ENCODE data around the gene APMAP.

APMAP gene

DNA sequence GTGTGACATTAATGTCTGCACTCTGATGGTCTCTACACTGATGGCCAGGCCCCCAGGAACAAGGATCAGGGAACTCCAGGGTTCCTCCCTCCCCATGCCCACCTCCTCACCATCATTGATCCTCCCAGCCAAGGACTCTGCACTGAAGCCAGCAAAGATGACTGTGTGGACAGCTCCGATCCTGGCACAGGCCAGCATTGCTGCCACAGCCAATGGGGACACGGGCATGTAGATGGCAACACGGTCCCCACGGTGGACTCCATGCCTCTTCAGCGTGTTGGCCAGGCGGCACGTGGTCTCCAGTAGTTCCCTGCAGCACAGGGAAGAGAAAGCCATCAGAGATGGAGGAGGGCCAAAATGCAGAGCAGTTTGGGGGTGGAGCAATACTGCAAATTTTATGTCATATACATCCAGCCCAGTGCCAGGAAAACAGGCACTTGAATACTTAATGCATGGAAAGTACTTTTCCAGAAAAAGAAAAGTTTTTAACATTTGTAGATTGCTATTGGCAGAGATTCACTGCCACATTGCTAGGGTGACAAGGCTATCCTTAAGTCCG lies 38.2 kb upstream of the APMAP start:
- no peak overlapping the region for H3K4me3 ChIP-seq (ENCODE audit: severe bottlenecking)
- H3K4me1 ChIP-seq (ENCODE audit: insufficient read depth, poor library complexity, severe bottlenecking): no peaks in the 10 kb centered on the region
- TF ChIP-seq, protein P1, sequence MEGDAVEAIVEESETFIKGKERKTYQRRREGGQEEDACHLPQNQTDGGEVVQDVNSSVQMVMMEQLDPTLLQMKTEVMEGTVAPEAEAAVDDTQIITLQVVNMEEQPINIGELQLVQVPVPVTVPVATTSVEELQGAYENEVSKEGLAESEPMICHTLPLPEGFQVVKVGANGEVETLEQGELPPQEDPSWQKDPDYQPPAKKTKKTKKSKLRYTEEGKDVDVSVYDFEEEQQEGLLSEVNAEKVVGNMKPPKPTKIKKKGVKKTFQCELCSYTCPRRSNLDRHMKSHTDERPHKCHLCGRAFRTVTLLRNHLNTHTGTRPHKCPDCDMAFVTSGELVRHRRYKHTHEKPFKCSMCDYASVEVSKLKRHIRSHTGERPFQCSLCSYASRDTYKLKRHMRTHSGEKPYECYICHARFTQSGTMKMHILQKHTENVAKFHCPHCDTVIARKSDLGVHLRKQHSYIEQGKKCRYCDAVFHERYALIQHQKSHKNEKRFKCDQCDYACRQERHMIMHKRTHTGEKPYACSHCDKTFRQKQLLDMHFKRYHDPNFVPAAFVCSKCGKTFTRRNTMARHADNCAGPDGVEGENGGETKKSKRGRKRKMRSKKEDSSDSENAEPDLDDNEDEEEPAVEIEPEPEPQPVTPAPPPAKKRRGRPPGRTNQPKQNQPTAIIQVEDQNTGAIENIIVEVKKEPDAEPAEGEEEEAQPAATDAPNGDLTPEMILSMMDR (IDR thresholded peaks at IDR 0.05; ENCODE audit: poor library complexity, severe bottlenecking): no peak
- DNase-seq (ENCODE audit: low spot score): no peak
- no peaks in the 10 kb centered on the region for H3K27me3 ChIP-seq (ENCODE audit: insufficient read depth, poor library complexity, severe bottlenecking)
- no peaks in the 10 kb centered on the region for H3K9me3 ChIP-seq (ENCODE audit: severe bottlenecking)
- no peak for ATAC-seq (ENCODE audit: low read depth)
- no peaks in the 10 kb centered on the region for H3K36me3 ChIP-seq (ENCODE audit: low read depth)
- no peak overlapping the region for H3K27ac ChIP-seq (ENCODE audit: poor library complexity, severe bottlenecking)

DNA sequence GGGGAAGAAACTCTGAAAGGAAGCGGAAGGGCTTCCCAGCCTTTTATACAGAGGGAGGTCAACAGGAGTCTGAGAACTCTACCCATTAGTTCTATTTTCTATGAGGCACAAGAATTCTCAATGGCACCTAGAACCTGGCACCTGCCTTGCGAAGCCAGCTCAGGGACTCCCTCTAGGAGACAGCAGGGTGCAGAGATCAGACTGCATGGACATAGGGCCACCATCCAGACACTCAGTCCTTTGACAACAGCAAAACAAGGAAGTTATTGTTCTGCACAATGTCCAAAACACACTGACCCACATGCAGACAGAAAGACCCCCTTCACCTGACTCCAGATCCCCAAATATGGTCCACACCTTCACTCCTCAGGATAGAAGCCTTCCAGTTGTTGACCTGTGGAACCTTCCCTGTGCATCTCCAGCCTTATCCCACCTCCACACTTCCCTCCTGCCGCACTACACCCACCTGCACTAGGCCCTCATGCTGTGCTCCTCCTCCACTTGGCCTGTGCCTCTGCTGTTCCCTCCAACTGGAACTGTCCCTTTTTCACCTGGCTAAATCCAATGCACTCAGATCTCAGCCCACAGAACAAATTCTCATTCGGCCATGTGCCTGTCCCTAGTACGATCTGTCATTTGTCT lies 37.6 kb upstream of the APMAP start:
- no peak overlapping the region for H3K4me3 ChIP-seq (ENCODE audit: severe bottlenecking)

DNA sequence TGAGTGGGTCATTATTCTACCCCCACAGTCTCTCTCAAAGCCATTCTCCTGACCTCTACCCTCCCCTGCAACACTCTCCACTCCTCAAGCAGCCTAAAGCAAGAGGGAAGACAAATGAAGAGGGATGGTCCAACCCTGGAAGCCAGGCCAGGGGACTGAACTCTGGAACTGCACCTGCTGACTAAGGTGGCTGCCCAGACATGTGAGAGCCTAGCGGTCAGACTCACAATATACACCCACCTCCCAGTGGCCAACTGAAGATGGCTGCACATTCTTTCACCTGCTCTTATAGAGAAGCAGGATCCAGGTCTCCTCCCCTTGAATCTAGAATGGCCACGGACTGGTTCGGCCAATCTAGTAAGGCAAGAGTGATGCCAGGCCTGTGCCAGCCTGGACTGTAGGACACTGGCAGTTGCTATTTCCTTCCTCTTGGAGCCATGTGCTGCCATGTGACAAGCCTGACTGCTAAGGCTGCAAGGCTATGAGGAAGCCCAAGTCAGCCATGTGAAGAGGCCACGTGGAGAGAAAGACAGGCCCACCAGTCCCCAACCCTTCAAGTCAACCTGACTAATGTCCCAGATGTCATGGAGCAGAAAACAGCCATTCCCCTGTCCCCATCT lies 33.5 kb upstream of the APMAP start:
- Histone ChIP-seq H3K4me1 (ENCODE audit: insufficient read depth, poor library complexity, severe bottlenecking) (peaks cover 7% of the 10 kb centered on the region), H3K27me3 (ENCODE audit: insufficient read depth, poor library complexity, severe bottlenecking) (no peaks in the 10 kb centered on the region), H3K4me3 (ENCODE audit: severe bottlenecking) (no peak overlapping the region), H3K36me3 (ENCODE audit: low read depth) (no peaks in the 10 kb centered on the region), H3K27ac (ENCODE audit: poor library complexity, severe bottlenecking) (no peak overlapping the region), H3K9me3 (ENCODE audit: severe bottlenecking) (no peaks in the 10 kb centered on the region)
- ATAC-seq (ENCODE audit: low read depth) (no peak), DNase-seq (ENCODE audit: low spot score) (peak; percentile 25)
- TF ChIP-seq, protein P1 (IDR thresholded peaks at IDR 0.05; ENCODE audit: poor library complexity, severe bottlenecking): no peak

More for the DNA sequence above, 37.6 kb upstream of the APMAP start:
- H3K36me3 ChIP-seq (ENCODE audit: low read depth): no peaks in the 10 kb centered on the region
- H3K4me1 ChIP-seq (ENCODE audit: insufficient read depth, poor library complexity, severe bottlenecking): no peaks in the 10 kb centered on the region
- no peaks in the 10 kb centered on the region for H3K9me3 ChIP-seq (ENCODE audit: severe bottlenecking)
- no peak for DNase-seq (ENCODE audit: low spot score)
- TF ChIP-seq, protein P1 (IDR thresholded peaks at IDR 0.05; ENCODE audit: poor library complexity, severe bottlenecking): no peak
- no peak overlapping the region for H3K27ac ChIP-seq (ENCODE audit: poor library complexity, severe bottlenecking)
- no peak for ATAC-seq (ENCODE audit: low read depth)
- no peaks in the 10 kb centered on the region for H3K27me3 ChIP-seq (ENCODE audit: insufficient read depth, poor library complexity, severe bottlenecking)

DNA sequence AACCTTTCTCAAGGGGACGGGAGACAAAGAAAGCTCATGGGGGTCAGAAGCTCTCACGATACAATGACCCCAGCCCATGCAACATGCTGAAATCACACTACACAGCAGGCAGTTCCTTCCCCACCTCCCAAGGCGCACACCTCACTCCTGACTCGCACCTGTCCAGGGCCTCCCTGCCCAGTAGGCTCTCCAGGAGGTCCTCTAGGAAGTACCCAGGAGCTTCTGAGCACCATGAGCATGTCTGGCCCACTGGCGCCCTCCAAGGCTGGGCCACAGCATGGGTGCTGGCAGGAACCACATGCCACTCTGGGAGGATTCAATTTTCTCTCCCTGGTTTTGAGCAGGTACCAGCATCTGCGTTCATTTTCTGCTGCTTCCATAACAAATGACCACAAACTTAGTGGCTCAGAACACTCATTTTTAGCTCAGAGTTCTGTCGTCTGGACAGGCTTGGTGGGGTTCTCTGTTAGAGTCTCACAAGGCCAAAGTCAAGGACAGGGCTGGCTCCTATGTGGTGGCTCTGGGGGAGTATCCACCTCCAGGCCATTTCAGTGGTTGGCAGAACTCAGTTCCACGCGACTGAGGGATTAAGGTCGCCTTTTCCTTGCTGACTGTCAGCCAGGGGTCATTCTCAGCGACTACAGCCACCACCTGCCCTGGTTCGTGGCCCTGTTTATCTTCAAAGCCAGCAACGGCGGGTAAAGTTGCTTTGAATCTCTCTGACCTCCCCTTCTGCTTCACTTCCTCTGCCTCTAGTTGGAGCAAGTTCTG lies 32.7 kb upstream of the APMAP start:
- Histone ChIP-seq H3K36me3 (ENCODE audit: low read depth) (no peaks in the 10 kb centered on the region), H3K4me3 (ENCODE audit: severe bottlenecking) (no peak overlapping the region), H3K27me3 (ENCODE audit: insufficient read depth, poor library complexity, severe bottlenecking) (no peaks in the 10 kb centered on the region), H3K27ac (ENCODE audit: poor library complexity, severe bottlenecking) (no peak overlapping the region), H3K4me1 (ENCODE audit: insufficient read depth, poor library complexity, severe bottlenecking) (peaks cover 7% of the 10 kb centered on the region), H3K9me3 (ENCODE audit: severe bottlenecking) (no peaks in the 10 kb centered on the region)
- TF ChIP-seq, protein P1 (IDR thresholded peaks at IDR 0.05; ENCODE audit: poor library complexity, severe bottlenecking): no peak
- ATAC-seq (ENCODE audit: low read depth) (no peak), DNase-seq (ENCODE audit: low spot score) (peak; percentile 42)

All from RWPE2 (cell line).